Amniotic stem cell (primary cell): ENCODE results near the gene SGPL1.

Experiments
- DNase-seq: peaks from one replicate; lab custom pipeline; 2025; lab: John Stamatoyannopoulos, UW

The SGPL1 gene

DNA sequence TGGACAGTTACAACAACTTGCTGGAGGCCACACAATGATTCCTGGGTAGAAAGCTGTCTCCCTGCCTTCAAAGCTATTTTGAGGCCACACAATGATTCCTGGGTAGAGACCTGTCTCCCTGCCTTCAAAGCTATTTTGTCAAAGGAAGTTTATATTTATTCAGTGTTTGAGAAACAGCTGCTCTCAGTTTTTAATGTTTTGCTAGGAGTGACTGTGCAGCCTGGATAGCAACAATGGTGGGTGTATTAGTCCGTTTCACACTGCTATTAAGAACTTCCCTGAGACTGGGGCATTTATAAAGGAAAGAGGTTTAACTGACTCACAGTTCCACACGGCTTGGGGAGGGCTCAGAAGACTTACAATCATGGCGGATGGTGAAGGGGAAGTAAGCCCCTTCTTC, 3.9 kb upstream of the SGPL1 start:
- no peak for DNase-seq

DNA sequence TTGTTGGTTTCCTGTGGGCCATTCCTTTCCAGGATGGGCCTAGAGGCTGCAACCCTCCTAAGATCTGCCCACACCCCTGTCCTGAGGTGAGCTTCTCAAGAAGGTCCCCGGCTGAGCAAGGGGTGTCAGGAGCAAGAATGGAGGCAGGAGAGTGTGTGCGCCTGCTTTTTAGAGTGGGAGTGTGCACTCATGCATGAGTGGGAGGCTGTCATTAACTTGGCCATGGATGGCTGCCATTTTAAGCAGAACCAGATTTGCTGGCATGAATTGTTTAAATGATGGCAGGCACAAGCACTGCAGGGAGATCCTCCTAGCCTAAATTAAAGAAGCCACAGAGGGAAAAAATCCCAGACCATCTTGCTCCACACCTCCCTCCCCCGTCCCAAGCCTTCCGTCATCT, 2.9 kb upstream of the SGPL1 start:
- no peak for DNase-seq

DNA sequence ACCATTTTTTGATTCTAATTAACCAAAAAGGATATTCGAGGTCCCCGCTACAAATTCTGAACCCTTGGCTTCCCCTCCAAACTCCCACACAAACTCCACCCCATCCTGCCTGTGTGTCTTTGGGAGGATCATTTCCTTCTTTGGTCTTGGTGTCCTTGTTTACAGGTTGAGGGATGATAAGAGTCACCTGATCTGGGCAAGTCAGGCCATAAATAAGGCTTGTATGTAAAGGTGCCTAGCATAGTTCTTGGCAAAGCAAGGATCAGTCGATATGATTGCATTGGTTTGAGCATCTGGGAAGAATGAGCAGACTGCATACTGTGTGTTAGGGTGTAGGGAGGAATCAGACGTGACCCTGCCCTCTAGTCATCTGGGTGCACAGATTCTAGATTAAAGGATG, 1.6 kb upstream of the SGPL1 start:
- no peak for DNase-seq

DNA sequence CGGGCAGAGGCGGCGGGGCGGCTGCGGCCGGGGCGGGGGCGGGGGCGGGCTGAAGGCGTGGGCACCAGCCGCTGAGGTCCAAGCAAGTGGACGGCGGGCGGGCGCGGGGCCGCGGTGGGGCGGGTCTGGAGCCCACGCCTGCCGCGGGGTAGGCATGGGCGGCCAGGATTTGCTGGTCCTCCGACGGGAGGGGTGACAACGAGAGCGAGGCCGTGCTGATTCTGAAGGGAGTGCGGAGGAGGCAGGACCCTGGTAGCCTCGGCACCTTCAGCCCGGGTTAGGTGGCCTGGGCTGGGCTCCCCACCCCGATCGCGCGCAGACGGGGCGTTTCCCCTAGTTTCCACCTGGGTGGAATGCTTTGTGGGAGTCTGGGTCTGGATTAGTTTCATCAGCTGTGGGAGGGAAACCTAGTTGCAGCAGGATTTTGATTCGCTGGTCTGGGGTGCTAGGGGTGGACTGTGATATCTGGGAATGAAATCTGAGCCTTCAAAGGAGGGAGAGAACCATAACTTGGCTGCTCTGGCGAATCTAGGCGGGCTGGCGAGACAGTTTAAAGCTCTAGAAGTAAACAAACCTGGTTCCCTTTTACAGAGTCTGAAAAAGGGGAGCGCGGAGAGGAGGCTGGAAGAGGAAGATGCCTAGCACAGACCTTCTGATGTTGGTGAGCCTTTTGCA, 609 bp downstream of the SGPL1 start:
- peak; percentile 61 for DNase-seq

DNA sequence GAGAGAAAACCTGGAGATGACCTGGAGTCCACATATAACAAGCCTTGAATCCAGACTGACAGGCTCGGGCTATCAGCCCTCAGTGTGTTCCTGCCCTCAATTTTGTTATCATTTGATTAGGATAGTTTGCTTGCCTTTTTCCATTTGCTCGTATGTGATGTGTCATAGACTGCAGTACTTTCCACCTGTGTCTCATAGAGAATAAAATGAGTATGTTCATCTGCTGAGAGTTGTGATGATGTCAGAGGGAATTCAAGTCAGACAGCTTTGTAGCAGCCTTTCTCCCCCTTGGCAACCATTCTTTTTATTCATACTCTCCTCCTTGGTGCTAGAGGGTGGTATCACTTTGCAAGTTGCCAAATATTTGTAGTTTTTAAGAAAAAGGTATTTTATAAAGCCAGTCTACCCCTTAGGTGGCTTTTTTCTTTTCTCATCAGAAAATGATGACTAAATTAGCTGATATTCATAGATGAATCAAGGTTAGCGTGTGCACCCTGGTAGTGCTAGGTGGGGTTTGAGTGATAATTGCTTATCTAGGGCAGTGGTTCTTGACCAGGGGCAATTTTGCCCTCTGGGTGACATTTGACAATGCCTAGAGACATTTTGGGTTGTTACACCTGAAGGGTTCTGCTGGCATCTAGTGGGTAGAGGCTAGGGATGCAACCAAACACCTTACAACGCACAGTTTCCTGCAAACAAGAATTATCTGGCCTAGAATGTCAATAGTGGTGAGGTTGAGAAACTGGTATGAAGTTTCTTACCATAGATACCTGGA, 5.4 kb downstream of the SGPL1 start:
- no peak for DNase-seq

DNA sequence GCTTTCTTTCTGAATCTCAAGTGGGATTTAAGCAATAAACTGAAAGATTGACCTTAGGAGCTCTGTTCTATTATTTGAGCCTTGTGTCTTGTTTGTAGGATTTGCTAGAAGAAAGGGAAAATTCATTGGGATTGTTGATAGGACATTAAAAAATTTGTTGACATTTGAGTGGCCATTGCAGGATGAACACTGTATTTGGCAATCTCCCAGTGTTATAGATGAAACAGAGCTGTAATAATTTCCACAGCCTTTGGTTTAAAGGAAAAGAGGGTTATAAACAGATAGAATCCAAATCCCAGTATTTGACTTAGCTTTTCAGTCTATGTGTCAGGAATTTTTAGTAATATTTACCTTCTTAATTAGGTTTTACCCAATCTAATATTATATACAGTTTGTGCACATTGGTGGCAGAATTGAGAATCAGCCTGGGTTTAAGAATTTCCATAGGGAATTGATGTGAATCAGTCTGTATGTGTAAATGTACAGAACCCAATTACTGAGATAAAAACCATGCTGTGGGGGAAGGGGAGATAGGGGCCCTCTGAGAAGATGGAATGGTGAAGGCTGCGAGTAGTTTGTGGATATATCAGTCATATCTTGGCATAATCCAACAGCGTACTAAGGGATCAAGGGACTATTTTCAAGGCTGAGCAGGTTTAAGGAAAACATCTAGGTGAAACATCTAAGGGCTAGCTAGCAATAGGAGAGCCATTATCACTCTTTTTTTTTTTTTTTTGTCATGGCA, 6.5 kb downstream of the SGPL1 start:
- no peak for DNase-seq

DNA sequence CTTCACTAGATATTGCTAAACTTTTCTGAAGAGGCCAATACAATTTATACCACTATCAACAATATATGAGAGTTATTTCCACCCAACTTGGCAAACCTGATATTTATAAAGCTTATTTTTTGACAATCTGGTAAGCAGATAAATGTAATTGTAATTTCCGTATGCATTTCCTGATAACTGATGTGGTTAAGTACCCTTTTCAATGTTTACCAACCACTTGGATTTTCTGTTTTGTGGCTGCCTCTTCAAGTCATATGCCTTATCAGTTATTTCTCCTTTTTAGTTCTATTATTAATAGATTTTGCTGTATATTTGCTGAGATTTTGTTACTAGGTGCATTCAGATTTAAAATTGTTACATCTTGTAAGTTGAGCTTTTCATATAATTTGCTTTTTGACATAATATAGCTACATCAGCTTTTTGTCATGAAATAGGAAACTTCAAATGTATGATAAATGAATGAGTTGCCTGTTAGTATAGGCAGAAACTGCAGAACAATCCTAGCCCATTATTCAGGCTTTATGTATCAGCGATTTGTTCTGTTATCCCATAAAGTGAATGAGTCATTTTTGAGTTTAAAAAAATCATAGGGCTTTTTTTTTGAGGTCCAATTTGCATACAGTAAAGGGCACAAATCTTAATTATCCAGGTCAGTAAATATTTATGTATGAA, 11.5 kb downstream of the SGPL1 start:
- no peak for DNase-seq

DNA sequence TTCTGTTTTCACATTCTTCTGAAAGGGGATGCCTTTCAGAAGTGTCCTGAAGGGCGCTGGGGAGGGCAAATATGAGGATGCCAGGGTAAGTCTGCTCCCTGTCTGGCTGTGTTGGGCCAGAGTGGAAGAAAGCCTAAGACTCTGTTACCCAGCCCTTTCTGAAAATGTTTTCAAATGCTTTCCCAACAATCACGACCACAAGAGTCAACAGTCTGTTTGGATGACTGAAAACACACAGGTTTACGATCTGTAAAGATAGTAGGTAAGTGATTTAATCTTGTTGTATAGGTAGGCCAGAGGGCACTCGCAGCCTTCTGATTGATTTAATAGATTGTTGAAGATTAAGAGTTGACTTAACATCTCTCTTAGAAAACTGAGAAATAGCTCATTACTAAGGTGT, 13.2 kb downstream of the SGPL1 start:
- DNase-seq: no peak

DNA sequence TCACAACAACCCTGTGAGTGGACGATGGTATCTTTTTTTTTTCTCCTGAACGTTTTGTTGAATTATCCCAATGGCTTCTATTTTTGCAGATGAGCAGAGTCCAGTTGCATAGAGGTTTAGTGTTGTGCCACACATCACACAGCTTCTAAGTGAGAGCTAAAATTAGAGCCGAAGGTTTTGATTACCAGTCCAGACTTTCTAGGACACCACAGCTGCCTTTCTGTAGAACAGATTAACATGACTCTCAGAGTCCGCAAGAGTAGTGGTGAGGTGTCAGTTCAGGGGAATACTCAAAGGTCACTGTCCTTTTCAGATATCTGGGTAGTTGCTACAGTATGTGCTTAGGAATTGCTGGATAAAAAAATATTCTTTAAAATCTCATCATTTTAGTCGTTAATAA, 13.8 kb downstream of the SGPL1 start:
- no peak for DNase-seq

DNA sequence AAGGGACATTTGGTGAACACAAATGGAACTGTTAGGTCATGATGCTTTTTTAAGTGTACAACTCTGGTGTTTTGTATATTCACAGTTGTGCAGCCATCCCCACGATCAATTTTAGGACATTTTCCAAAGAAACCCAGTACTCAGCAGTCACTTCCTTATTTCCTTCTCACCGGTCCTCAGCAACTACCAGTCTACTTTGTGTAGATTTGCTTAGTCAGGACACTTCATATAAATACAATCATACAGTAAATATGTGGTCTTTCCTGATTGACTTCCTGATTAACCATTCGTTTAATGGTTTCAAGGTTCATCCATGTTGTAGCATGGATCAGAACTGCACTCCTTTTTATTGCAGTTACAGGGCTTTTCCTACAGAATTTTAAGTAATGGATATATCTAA, 14.4 kb downstream of the SGPL1 start:
- DNase-seq: no peak

DNA sequence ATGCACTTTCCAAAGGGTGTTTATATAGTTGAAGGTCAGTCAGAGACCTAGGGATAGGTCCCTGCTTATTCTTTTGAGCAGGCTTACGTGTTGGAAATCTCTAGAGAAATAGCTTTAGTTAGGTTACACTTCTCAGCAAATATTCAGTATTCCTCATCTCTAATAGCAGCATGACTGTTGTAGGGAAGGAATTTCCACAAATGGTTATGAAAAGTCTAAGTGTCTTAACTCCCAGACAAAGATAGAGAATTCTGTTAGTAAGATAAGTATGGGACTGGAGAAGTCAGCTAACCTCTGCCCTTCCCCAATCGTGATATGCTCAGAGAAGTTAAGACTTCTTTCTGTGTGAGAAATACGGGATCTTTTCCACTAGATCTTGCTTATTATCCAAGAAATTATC, 16.5 kb downstream of the SGPL1 start:
- DNase-seq: no peak

DNA sequence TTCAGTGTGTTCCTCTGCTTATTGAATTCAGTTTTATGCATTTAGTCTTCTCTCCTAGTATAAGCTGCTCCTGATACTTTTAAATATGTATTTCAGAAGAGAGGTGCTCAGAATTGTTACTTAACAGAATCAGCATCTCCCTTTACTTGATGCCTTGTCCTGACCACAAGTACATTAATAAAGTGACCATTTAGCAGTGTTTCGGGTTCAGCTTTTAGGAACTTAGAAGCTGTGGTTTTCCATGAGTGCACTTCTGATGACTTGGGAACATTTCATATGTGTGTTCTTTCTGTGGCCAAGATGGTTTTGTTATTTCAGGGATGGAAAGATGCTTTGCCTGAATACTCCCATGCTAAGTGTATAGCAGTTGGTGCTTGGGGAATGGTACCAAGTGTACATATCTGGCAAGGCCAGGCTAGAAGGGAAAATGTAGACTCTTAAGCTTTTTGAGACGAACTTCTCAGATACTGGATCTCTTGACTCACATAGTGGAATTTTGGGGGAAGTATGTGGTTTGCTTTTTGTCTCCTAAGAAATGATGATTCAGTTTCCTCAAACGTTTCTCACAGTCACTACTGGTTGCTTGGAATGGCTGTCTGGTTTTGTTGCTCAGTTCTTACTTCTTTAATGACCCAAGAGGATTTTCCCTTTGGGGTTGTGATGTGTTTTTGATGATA, 17.2 kb downstream of the SGPL1 start:
- DNase-seq: peak; percentile 81

DNA sequence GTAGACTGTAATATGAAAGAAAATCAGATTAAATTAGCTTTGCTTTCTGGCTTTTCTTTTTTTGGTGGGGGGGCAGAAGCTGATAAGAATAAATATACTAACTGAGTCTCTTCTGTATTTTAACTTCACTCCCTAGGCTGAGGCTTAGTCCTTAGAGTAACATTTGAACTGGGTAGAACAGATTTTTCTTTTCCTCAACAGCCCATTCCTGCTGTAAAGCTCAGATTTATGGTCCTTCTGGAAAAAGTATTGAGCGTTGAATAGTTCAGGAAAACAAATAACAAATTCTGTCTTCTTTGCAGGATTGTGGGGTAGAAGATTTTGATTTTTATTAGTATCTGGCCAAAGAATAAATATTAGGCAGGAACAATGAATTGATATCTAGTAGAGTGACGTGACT, 17.9 kb downstream of the SGPL1 start:
- DNase-seq: no peak

DNA sequence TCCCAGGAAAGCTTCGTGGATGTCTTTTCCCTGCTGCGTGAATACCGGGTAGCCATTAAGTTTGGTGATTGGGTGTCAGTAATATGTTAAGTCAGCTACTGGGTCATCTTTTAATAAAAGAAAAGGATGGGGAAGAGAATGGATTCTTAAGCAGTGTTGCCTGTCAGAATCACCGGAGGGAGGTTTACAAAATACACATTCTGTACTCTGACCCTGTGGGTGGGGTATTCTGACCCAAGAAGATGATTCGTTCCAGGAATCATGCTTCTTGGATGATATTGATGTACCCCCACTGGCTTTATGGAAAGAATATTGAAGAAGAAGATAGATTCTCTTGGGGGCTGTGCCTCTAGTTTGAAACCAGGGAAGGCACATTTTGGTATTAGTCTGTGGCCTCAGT, 18.3 kb downstream of the SGPL1 start:
- no peak for DNase-seq

DNA sequence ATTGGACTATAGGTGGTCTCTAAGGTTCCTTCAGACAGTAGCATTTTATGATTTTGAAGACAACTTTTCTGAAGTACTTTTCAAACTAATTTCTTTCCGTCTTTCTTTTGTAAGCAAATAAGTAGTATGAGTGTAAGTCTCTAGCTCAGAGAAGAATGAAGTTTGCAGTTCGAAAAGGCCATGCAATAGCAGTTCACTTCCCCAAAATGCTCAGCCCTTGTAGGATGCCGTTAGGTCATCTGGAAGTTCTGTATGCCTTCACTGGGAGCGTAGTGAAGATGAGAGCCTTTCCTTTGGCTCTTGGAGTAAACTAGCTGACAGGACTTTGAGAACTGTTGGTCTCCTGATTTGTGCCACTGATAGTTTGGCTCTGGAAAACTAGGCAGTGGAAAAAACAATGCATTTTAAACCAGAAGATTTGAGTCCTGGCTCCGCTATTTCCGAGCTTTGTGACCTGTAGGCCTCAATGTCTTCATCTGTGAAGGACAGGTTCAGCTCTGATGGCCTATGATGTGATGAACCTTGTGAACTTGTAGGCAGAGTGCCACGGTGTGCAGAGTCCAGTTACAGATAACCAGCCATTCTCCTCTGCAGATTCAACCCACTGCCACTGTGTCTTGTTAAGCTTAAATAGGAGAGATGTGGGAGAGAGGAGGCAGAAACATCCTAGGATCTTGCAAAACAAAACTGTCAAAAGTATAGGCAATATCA, 18.8 kb downstream of the SGPL1 start:
- no peak for DNase-seq

DNA sequence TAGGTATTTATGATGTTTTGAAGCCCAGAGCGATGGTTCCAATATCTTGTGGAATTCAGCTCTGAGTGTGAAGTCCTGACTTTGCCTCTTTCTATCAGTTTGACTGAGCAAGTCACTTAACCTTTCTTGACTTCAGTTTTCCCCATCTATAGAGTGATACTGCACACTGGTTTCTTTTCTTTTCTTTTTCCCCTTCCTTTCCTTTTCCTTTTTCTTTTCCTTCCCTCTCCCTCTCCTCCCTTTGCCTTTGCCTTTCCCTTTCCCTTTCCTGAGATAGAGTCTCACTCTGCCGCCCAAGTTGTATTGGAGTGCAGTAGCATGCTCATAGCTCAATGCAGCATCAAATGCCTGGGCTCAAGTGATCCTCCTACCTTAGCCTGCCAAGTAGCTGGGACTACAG, 20.6 kb downstream of the SGPL1 start:
- no peak for DNase-seq

DNA sequence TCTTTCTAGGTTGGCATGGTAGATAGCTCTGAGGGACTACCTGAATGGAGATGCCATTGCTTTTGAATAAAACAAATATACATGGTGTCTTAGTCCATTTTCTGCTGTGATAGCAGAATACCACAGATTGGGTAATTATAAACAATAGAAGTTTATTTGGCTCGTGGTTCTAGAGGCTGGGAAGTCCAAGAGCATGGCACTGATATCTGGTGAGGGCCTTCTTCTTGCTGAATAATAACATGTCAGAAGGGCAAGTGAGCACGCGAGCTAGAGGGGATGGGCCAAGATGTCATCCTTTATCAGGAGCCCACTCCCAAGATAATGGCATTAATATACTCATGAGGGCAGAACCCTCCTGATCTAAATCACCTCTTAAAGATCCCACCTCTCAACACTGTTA, 21.9 kb downstream of the SGPL1 start:
- DNase-seq: no peak

DNA sequence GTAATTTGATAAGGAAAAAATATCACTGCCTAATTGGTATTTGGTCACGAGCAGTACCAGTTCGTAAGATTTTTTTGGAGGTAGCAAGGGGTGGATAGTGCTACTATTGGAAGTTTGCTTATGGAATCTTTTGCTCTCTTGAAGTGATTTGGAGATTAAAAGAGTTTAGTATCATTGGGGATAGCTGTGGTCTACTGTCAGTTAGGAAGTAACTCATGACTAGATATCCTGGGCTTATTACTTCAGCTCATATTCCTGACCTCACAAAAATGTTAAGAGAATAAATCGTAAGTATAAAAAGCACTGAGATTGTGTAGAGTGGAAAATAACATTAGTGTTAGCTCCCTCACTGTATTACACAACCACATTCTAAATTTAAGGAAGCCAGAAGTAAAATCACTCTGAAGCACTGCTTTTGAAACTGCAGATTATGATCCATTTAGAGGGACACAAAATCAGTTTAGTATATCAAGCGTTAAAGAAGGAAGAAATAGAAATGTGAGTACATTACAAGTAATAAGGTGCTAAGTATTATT, 22.6 kb downstream of the SGPL1 start:
- no peak for DNase-seq

DNA sequence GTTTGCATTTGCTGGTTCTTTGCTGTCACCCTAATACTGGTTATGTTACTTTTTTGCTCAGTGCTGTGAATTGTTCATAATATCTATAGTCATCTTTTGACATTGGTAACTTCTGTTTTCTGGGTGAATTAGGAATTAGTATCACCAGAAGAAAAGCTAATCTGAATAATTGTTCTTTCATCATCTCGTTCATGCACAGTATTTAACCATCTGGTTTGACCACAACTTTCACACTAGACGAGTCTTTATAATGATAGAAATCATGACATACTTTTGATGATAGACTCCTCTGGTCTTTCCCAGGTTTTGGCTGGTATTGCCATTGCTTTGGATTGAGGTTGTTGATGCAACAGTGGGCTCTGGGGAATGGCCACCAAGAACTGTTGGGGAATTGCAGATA, 25.1 kb downstream of the SGPL1 start:
- no peak for DNase-seq

DNA sequence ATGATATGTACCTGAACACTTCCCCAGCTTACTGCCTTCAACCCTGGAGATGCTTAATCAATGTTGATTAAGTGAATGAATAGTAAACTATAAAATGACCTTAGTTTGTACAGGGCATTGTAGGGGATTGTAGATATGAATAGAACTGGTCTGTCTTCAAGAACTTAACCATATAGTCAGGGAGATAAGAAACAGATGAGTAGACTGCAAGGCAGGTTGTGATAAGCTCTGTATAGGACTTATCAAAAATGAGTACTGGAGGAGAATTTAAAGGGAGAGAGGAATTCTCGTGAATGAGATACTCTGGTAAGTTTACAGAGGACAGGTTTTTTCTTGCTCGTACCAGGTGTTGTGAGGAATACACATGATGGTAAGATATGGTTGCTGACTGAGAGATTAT, 27.6 kb downstream of the SGPL1 start:
- DNase-seq: no peak
